ENCODE measurements around the gene CLK2.
"Not testable (repeated sequence)": the region's sequence is repeated elsewhere in the genome, so short reads cannot be mapped to it uniquely, and the experiment has no call there.

Gene CLK2

DNA sequence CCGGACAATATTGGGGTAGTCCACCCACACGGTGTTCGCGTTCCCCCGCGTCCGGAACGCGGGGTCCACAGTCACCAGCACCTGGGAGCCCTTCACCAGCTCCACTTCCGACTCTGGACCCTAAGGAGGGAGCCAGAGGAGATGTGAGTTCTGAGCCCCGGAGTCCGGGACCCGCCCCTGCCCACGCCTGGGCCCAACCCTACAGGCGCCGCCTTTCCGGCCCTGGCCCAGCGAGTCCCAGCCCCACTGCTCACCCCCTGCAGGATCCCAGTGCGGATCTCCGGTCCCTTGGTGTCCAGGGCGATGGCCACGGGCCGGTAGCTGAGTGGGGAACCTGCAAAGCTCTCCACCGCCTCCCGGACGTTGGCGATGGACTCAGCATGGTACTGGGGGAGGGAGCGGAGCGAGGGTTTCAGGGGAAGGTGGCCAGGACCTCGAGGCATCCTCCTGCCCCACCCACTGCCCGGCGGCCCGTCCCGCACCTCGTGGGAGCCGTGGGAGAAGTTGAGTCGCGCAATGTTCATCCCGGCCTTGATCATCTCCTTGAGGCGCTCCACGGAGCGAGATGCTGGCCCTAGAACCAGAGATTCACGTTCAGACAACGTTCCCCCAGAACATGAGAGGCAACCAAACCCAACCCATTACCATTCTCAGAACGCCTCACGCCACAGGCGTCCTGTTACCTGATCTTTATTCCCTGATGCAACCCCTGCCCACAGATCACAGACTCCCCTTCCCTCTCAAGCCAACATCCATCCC lies 22.1 kb upstream of the CLK2 start:
- TF ChIP-seq, protein P1, sequence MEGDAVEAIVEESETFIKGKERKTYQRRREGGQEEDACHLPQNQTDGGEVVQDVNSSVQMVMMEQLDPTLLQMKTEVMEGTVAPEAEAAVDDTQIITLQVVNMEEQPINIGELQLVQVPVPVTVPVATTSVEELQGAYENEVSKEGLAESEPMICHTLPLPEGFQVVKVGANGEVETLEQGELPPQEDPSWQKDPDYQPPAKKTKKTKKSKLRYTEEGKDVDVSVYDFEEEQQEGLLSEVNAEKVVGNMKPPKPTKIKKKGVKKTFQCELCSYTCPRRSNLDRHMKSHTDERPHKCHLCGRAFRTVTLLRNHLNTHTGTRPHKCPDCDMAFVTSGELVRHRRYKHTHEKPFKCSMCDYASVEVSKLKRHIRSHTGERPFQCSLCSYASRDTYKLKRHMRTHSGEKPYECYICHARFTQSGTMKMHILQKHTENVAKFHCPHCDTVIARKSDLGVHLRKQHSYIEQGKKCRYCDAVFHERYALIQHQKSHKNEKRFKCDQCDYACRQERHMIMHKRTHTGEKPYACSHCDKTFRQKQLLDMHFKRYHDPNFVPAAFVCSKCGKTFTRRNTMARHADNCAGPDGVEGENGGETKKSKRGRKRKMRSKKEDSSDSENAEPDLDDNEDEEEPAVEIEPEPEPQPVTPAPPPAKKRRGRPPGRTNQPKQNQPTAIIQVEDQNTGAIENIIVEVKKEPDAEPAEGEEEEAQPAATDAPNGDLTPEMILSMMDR (IDR thresholded peaks at IDR 0.05; ENCODE audit: low read depth, low read length, missing control alignments): no peak
- in situ Hi-C loops (cut with HindIII; ENCODE audit: low pct_ligation_motif_present, low sequenced_read_pairs): no loop called here
- DNase-seq: no peak
- H3K27ac ChIP-seq: no peak overlapping the region
- H3K36me3 ChIP-seq (replicated peaks): no peaks in the 10 kb centered on the region
- H3K4me3 ChIP-seq (ENCODE audit: low read depth, low read length): no peak overlapping the region
- peaks cover 31% of the 10 kb centered on the region for H3K27me3 ChIP-seq (replicated peaks)

DNA sequence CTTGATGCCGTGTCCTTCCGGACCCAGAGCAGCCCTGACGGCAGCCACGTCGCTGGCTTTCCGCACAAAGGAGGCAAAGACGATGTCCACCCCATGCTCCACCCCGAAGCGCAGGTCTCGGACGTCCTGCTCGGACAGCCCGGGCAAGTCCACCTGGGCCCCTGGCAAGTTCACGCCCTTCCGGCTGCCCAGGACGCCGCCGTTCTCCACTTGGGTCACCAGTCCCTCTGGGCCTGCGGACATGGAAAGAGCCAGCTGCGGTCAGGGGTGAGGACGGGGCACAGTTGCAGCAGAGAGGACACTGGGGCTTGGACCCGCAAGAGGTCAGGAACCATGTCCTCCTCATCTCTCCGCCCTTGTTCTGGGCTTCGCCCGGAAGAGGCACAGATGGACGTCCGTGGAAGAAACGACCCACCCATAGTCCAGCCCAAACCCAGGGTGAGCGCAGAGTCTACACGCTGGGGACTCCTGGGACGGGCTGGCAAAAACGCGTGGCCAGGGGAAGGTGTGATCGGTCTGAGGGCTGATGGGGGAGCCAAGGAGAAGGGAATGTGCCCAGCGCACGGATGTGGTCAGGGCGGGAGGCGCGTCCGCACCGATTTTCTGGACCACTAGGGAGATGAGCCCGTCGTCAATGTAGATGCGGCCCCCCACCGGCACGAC lies 21.3 kb upstream of the CLK2 start:
- DNase-seq: no peak
- H3K27me3 ChIP-seq (replicated peaks): peaks cover 31% of the 10 kb centered on the region
- no peaks in the 10 kb centered on the region for H3K36me3 ChIP-seq (replicated peaks)
- H3K27ac ChIP-seq: no peak overlapping the region
- H3K4me3 ChIP-seq (ENCODE audit: low read depth, low read length): no peak overlapping the region
- in situ Hi-C loops (cut with HindIII; ENCODE audit: low pct_ligation_motif_present, low sequenced_read_pairs): no loop called here
- TF ChIP-seq, protein P1 (IDR thresholded peaks at IDR 0.05; ENCODE audit: low read depth, low read length, missing control alignments): no peak

DNA sequence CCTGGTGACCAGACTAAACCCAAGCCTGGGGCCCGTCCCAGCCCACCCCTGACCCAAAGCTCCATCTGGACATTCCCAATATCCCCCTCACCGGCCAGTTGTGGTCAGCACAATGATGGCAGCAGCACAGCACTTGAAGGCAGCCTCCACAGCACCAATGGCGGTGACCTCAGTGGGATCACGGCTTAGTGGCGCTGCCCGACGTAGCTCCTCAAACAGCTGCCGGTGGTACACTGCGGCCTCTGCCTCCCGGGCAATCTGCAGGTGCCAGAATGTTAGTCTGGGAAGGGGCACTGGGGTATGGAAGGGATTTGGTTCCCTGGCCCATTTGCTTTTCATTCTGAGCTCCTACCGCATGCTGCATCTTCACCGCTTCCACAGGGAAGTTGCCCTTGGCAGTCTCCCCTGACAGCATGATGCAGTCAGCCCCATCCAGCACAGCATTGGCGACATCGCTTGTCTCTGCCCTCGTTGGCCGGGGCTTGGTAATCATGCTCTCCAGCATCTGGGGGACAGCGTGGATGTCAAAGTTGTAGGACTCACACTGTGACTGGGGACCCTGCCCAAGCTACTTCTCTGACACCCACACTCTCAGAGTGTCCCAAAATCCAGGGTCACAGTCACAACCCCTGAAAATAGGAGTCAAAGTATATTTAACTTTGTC lies 19.9 kb upstream of the CLK2 start:
- Histone ChIP-seq H3K36me3 (replicated peaks) (no peaks in the 10 kb centered on the region), H3K4me3 (ENCODE audit: low read depth, low read length) (no peak overlapping the region), H3K27me3 (replicated peaks) (peaks cover 31% of the 10 kb centered on the region), H3K27ac (no peak overlapping the region)
- TF ChIP-seq, protein P1 (IDR thresholded peaks at IDR 0.05; ENCODE audit: low read depth, low read length, missing control alignments): no peak
- DNase-seq: no peak
- in situ Hi-C loops (cut with HindIII; ENCODE audit: low pct_ligation_motif_present, low sequenced_read_pairs): no loop called here

DNA sequence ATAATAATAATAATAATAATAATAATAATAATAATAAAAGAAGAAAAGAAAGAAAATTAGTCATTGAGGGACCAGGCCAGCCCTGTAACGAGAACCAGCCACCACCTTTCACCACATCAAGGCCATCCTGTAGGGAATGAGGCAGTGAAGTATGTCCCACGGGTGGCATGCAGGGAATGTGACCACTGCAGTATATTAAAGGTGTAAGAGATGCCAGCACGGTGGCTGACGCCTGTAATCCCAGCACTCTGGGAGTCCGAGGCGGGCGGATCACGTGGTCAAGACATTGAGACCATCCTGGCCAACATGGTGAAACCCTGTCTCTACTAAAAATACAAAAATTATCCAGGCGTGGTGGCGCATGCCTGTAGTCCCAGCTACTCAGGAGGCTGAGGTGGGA lies 17.7 kb upstream of the CLK2 start:
- peaks cover 24% of the 10 kb centered on the region for H3K27me3 ChIP-seq (replicated peaks)
- H3K27ac ChIP-seq; DNase-seq; in situ Hi-C loops (cut with HindIII; ENCODE audit: low pct_ligation_motif_present, low sequenced_read_pairs); H3K4me3 ChIP-seq (ENCODE audit: low read depth, low read length); H3K36me3 ChIP-seq (replicated peaks): not testable (repeated sequence)

DNA sequence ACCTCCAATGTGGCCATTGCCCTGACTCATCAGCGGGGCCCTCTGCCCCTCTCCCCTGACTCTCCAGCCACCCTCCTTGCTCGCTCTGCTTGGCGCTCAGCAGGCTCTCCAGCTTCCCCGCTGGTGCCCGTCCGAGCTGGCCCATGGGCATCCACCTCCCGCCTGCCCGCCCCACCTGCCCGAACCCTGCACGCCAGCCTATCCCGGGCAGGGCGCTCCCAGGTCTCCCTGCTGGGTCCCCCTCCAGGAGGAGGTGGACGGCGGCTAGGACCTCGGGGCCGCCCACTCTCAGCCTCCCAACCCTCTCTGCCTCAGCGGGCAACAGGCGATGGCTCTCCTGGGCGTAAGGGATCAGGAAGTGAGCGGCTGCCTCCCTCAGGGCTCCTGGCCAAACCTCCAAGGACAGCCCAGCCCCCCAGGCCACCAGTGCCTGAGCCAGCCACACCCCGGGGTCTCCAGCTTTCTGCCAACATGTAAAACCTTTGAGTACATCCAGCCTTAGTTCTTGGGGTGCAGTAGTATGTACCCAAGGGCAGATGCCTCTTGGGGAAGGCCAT lies 14.8 kb upstream of the CLK2 start:
- no peak overlapping the region for H3K27ac ChIP-seq
- H3K36me3 ChIP-seq (replicated peaks): no peaks in the 10 kb centered on the region
- TF ChIP-seq, protein P1 (IDR thresholded peaks at IDR 0.05; ENCODE audit: low read depth, low read length, missing control alignments): no peak
- no peaks in the 10 kb centered on the region for H3K27me3 ChIP-seq (replicated peaks)
- in situ Hi-C loops (cut with HindIII; ENCODE audit: low pct_ligation_motif_present, low sequenced_read_pairs): no loop called here
- DNase-seq: no peak
- no peak overlapping the region for H3K4me3 ChIP-seq (ENCODE audit: low read depth, low read length)

DNA sequence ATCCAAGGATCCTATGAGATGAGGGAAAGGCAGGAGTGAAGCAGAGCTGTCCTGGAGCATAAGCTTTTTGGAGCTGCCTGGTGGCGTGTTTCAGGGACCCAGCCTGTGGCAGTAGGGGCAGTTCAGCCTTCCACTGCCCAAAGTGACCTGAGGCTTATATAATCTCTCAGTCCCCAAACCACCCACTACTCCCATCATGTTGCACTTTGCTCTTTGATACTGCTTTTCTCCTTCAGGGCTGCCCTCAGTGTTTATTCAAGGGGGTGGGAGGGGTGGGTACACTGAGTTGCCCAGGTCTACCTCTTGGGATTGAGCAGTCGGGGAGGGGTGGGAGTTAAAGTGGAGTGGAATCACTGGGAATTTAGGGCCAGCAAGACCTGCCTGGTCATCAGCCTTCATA lies 13.2 kb upstream of the CLK2 start:
- in situ Hi-C loops (cut with HindIII; ENCODE audit: low pct_ligation_motif_present, low sequenced_read_pairs): no loop called here
- no peak for DNase-seq
- TF ChIP-seq, protein P1 (IDR thresholded peaks at IDR 0.05; ENCODE audit: low read depth, low read length, missing control alignments): no peak
- no peak overlapping the region for H3K4me3 ChIP-seq (ENCODE audit: low read depth, low read length)
- no peak overlapping the region for H3K27ac ChIP-seq
- H3K27me3 ChIP-seq (replicated peaks): no peaks in the 10 kb centered on the region
- no peaks in the 10 kb centered on the region for H3K36me3 ChIP-seq (replicated peaks)
